ENCODE measurements around the gene MAN1C1.

Gene MAN1C1

DNA sequence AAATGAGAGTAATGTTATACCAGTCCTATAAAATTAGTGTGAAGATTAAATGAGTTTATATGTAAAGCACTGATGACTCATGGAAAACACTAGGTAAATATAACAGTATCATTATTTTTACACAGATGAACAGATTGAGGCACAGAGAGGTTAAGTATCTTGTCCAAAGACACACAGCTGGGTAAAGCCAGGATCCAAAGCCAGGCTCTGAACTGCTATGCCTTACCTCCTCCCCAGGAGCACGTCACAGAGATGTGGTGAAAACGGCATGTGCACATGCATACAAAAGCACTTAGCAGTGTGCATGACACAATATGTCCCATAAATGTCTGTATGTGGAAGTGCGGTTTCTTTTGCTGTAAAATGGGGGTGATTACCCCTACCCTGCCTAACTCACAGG, 56.9 kb downstream of the MAN1C1 start:
- no peak overlapping the region for H3K4me3 ChIP-seq (ENCODE audit: low read depth, low read length)
- TF ChIP-seq, protein P1, sequence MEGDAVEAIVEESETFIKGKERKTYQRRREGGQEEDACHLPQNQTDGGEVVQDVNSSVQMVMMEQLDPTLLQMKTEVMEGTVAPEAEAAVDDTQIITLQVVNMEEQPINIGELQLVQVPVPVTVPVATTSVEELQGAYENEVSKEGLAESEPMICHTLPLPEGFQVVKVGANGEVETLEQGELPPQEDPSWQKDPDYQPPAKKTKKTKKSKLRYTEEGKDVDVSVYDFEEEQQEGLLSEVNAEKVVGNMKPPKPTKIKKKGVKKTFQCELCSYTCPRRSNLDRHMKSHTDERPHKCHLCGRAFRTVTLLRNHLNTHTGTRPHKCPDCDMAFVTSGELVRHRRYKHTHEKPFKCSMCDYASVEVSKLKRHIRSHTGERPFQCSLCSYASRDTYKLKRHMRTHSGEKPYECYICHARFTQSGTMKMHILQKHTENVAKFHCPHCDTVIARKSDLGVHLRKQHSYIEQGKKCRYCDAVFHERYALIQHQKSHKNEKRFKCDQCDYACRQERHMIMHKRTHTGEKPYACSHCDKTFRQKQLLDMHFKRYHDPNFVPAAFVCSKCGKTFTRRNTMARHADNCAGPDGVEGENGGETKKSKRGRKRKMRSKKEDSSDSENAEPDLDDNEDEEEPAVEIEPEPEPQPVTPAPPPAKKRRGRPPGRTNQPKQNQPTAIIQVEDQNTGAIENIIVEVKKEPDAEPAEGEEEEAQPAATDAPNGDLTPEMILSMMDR (IDR thresholded peaks at IDR 0.05; ENCODE audit: borderline replicate concordance, insufficient read depth, low read depth, low read length): no peak

- TF ChIP-seq, protein P1 (IDR thresholded peaks at IDR 0.05; ENCODE audit: borderline replicate concordance, insufficient read depth, low read depth, low read length): no peak
- H3K4me3 ChIP-seq (ENCODE audit: low read depth, low read length): no peak overlapping the region
These were observed 57.6 kb downstream of the MAN1C1 start for GRCh38 chr1:25673962-25674806.

- TF ChIP-seq, protein P1 (IDR thresholded peaks at IDR 0.05; ENCODE audit: borderline replicate concordance, insufficient read depth, low read depth, low read length): no peak
- H3K4me3 ChIP-seq (ENCODE audit: low read depth, low read length): no peak overlapping the region
These were observed 58.2 kb downstream of the MAN1C1 start for GRCh38 chr1:25674807-25675084.

GRCh38 chr1:25675729-25676476, 59.3 kb downstream of the MAN1C1 start:
- no peak overlapping the region for H3K4me3 ChIP-seq (ENCODE audit: low read depth, low read length)

GRCh38 chr1:25676488-25676887, 59.9 kb downstream of the MAN1C1 start:
- H3K4me3 ChIP-seq (ENCODE audit: low read depth, low read length): no peak overlapping the region
- TF ChIP-seq, protein P1 (IDR thresholded peaks at IDR 0.05; ENCODE audit: borderline replicate concordance, insufficient read depth, low read depth, low read length): no peak

More at GRCh38 chr1:25675729-25676476, 59.3 kb downstream of the MAN1C1 start:
- TF ChIP-seq, protein P1 (IDR thresholded peaks at IDR 0.05; ENCODE audit: borderline replicate concordance, insufficient read depth, low read depth, low read length): no peak

- TF ChIP-seq, protein P1 (IDR thresholded peaks at IDR 0.05; ENCODE audit: borderline replicate concordance, insufficient read depth, low read depth, low read length): no peak
- no peak overlapping the region for H3K4me3 ChIP-seq (ENCODE audit: low read depth, low read length)
These were observed 60.7 kb downstream of the MAN1C1 start for GRCh38 chr1:25677193-25677773.

Data from GM12875 (cell line).